Measurements from ENCODE around the gene ASTL. TPM values are rescaled to one million over a fixed set of nuclear protein-coding genes. Genes with fewer than 3 reads are reported as not detected.

The ASTL gene
- total and polyA plus RNA-seq, 2 of the 13 experiments (the other 11 are each of a cell fraction or from before 2014, with no cell fraction given) = not detected

DNA sequence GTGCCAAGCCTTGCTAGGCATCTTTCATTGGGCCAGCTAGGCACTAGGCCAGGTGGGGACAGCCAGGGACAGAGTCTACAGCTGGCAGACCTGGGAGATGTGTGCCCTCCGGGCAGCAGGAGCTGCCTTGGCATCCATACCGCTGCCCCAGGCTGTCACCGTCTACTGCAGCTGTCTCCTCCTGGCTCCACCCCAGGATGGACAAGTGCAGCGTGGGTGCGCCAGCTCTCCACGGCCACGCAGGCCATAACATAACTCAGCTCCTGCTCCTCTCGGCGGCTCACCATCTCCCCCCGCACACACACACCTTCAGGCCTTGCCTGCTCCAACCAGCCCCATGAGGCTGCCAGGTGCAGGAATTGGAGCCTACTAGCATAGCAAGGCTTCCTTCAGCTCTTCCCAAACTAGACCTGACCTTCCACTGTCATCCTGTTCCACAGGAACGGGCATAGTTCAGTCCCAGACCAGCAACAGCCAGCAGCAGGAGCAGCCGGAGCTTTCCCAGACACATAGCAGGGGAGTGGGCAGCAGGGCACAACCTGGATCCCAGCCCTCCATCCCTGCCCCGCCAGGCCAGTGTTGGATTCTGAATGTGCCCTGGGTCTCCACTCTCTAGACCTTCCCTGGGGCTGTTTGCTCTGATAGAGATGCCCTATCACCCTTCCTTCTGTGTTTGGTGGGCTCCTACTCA lies 19.5 kb downstream of the ASTL start:
- POLR2A ChIA-PET = no interaction called here
- Histone ChIP-seq H3K4me3 (replicated peaks in 1 of 3; ENCODE audit: insufficient read depth in 1 of 3, low read depth in 2 of 3, low read length in 3 of 3) (no peak overlapping the region), H2AFZ (ENCODE audit: low read length) (no peak overlapping the region), H3K36me3 (replicated peaks in 1 of 2; ENCODE audit: control insufficient read depth in 1 of 2, insufficient read depth in 2 of 2, low read length in 2 of 2) (no peaks in the 10 kb centered on the region), H3K79me2 (ENCODE audit: insufficient read depth, low read length) (no peaks in the 10 kb centered on the region), H3K27ac (ENCODE audit: extremely low read length, insufficient read depth, low read length) (no peak overlapping the region), H4K20me1 (ENCODE audit: insufficient read depth, low read length) (no peaks in the 10 kb centered on the region), H3K4me1 (ENCODE audit: insufficient read depth, low read length) (peaks cover 15% of the 10 kb centered on the region; the same call in 1 of the 2 replicates), H3K9ac (ENCODE audit: insufficient read depth, low read depth, low read length) (no peak overlapping the region), H3K27me3 (ENCODE audit: control insufficient read depth in 1 of 2, insufficient read depth in 2 of 2, low read length in 2 of 2) (peaks cover 26 to 86% of the 10 kb centered on the region in 2 experiments), H3K9me3 (ENCODE audit: low read length) (no peaks in the 10 kb centered on the region), H3K4me2 (ENCODE audit: low read depth, low read length) (no peak overlapping the region)
- in situ Hi-C loops (cut with HindIII; ENCODE audit: extremely low pct_ligation_motif_present, low pct_unique_long_range_greater_than_20kb) = loop anchor here (25.0 kb wide), 2 partner anchors 107 to 282 kb away; no protein-coding TSS in a partner anchor
- BruUV-seq (replicated peaks) = no TSS peak
- WGBS (ENCODE audit: low lambda C conversion rate) = 37% methylated on average over 11 of the region's 13 CpGs
- CTCF ChIA-PET (ENCODE audit: low intra/inter-chr PET ratio, low total read pairs) = interaction anchor here (1.0 kb wide), 1 partner anchor 11 kb away, joined by 3 read pairs; no protein-coding TSS in a partner anchor
- FAIRE-seq = no peak
- ATAC-seq = no peak
- intact Hi-C loops (cut with micrococcal nuclease; ENCODE audit: unreplicated experiment) = loop anchor here (10.0 kb wide), 2 partner anchors 54 to 94 kb away; no protein-coding TSS in a partner anchor
- no peak for DNase-seq (ENCODE audit: low spot score)
- no peak for TF ChIP-seq ZNF382 (CRISPR knock-in tag; IDR thresholded peaks at IDR 0.05; ENCODE audit: borderline replicate concordance)
- TF ChIP-seq, protein P1, sequence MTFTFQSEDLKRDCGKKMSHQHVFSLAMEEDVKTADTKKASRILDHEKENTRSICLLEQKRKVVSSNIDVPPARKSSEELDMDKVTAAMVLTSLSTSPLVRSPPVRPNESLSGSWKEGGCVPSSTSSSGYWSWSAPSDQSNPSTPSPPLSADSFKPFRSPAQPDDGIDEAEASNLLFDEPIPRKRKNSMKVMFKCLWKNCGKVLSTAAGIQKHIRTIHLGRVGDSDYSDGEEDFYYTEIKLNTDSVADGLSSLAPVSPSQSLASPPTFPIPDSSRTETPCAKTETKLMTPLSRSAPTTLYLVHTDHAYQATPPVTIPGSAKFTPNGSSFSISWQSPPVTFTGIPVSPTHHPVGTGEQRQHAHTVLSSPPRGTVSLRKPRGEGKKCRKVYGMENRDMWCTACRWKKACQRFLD (CRISPR knock-in tag; IDR thresholded peaks at IDR 0.05; ENCODE audit: borderline replicate concordance) = no peak
- TF ChIP-seq, protein P2, sequence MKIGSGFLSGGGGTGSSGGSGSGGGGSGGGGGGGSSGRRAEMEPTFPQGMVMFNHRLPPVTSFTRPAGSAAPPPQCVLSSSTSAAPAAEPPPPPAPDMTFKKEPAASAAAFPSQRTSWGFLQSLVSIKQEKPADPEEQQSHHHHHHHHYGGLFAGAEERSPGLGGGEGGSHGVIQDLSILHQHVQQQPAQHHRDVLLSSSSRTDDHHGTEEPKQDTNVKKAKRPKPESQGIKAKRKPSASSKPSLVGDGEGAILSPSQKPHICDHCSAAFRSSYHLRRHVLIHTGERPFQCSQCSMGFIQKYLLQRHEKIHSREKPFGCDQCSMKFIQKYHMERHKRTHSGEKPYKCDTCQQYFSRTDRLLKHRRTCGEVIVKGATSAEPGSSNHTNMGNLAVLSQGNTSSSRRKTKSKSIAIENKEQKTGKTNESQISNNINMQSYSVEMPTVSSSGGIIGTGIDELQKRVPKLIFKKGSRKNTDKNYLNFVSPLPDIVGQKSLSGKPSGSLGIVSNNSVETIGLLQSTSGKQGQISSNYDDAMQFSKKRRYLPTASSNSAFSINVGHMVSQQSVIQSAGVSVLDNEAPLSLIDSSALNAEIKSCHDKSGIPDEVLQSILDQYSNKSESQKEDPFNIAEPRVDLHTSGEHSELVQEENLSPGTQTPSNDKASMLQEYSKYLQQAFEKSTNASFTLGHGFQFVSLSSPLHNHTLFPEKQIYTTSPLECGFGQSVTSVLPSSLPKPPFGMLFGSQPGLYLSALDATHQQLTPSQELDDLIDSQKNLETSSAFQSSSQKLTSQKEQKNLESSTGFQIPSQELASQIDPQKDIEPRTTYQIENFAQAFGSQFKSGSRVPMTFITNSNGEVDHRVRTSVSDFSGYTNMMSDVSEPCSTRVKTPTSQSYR (CRISPR knock-in tag; IDR thresholded peaks at IDR 0.05; ENCODE audit: borderline replicate concordance) = no peak
- no peak for TF ChIP-seq SIN3A (IDR thresholded peaks at IDR 0.05; ENCODE audit: borderline replicate concordance, low read depth, low read length)
- TF ChIP-seq SP140L (CRISPR knock-in tag; IDR thresholded peaks at IDR 0.05; ENCODE audit: borderline replicate concordance) = no peak
- TF ChIP-seq ZFP90 (CRISPR knock-in tag; IDR thresholded peaks at IDR 0.05; ENCODE audit: borderline replicate concordance) = no peak
- no peak for TF ChIP-seq ISL2 (CRISPR knock-in tag; IDR thresholded peaks at IDR 0.05)
- no peak for TF ChIP-seq ZNF235 (CRISPR knock-in tag; IDR thresholded peaks at IDR 0.05; ENCODE audit: borderline replicate concordance)
